Activated T-cell treated with anti-CD3 and anti-CD28 coated beads, Interleukin-2, amount 50 U/mL, for 4 hours (primary cell): ENCODE measurements around the gene CLEC2D. TPM values are rescaled to one million over a fixed set of nuclear protein-coding genes. Genes with fewer than 3 reads are reported as not detected.
"Not testable (repeated sequence)": the region's sequence is repeated elsewhere in the genome, so short reads cannot be mapped to it uniquely, and the experiment has no call there.

Experiments
- ATAC-seq, 2 donors: fragments of 200-7000 bp; cut with Tn5 transposase; one replicate each; pipeline ENCODE4 v1.10.0; 2021
- DNase-seq: peaks from one replicate; pipeline ENCODE4 v3.0.0-alpha.2; 2020
- H3K27me3 Mint-ChIP-seq: one replicate; pipeline ENCODE4 v1.8.0; 2021; ENCODE audit warnings: low read depth, mixed read lengths
- H3K36me3 Mint-ChIP-seq: one replicate; pipeline ENCODE4 v1.8.0; 2022; ENCODE audit warnings: mixed read lengths; ENCODE audit not compliant: insufficient read depth
- H3K4me1 Mint-ChIP-seq: one replicate; pipeline ENCODE4 v1.8.0; 2021; ENCODE audit warnings: low read depth, mixed read lengths
- H3K4me3 Mint-ChIP-seq: one replicate; pipeline ENCODE4 v1.8.0; 2021; ENCODE audit warnings: mild to moderate bottlenecking, moderate library complexity, mixed read lengths
- H3K9me3 Mint-ChIP-seq: one replicate; pipeline ENCODE4 v1.8.0; 2021; ENCODE audit warnings: mixed read lengths
- total RNA-seq, 3 donors: library from RNA; stranded (reverse); gene quantifications; one replicate each; pipeline ENCODE4 v1.2.1, GENCODE V29; 2021

Gene CLEC2D
- total RNA-seq, 3 donors from 2014 or later = 278 to 321 (median 282) TPM

DNA sequence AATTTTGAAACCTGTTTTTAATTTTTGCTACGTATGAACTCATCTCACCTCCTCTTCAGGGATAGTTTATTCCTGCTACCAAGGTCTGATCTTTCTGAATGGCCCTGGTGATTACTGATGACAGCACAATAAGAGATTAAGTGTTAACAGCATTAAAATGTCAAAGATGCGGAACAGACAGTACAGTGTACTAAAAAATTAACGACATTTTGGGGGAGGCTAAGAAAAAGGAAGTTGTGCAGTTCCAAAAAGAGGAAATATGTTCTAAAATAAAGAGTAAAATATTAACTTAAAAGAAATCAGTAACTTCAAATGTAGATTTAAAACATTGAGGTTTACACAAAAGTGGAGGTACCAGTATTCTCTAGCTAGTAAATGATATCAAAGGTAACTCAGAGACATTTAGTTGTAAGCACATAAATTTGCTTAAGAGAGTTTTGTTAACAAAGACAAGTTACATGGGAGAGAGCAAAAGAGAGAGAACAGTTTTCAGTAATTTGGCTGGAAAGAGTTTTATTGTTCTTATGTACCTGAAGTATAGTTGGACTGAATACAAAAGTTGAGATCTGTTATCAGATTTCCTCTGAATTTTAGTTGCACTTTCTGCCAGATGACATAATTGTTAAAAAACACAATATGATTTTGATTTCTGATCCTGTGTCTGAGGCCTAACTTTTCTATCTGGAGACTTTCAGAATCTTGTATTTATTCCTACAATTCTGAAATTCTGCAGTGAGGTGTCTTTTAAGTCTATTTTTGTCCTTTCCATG is 67.6 kb downstream of the CLEC2D start:
- ATAC-seq (no peak), DNase-seq (no peak)
- peaks cover 60% of the 10 kb centered on the region for H3K4me1 Mint-ChIP-seq

DNA sequence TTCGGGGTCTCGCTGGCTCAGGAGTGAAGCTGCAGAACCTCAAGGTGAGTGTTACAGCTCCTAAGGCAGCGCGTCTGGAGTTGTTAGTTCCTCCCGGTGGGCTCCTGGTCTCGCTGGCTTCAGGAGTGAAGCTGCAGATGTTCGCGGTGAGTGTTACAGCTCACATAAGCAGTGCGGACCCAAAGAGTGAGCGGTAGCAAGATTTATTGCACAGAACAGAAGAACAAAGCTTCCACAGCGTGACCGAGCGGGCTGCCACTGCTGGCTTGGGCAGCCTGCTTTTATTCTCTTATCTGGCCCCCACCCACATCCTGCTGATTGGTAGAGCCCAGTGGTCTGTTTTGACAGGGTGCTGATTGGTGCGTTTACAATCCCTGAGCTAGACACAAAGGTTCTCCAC is 69.4 kb downstream of the CLEC2D start:
- H3K27me3 Mint-ChIP-seq, DNase-seq, H3K9me3 Mint-ChIP-seq, H3K36me3 Mint-ChIP-seq, ATAC-seq, H3K4me3 Mint-ChIP-seq: not testable (repeated sequence)
- H3K4me1 Mint-ChIP-seq = peaks cover 66% of the 10 kb centered on the region

More for the DNA sequence above, 67.6 kb downstream of the CLEC2D start:
- Mint-ChIP-seq H3K4me3 (peak overlapping the region; percentile 30), H3K27me3 (no peaks in the 10 kb centered on the region), H3K36me3 (no peaks in the 10 kb centered on the region), H3K9me3 (peaks cover 4% of the 10 kb centered on the region)

DNA sequence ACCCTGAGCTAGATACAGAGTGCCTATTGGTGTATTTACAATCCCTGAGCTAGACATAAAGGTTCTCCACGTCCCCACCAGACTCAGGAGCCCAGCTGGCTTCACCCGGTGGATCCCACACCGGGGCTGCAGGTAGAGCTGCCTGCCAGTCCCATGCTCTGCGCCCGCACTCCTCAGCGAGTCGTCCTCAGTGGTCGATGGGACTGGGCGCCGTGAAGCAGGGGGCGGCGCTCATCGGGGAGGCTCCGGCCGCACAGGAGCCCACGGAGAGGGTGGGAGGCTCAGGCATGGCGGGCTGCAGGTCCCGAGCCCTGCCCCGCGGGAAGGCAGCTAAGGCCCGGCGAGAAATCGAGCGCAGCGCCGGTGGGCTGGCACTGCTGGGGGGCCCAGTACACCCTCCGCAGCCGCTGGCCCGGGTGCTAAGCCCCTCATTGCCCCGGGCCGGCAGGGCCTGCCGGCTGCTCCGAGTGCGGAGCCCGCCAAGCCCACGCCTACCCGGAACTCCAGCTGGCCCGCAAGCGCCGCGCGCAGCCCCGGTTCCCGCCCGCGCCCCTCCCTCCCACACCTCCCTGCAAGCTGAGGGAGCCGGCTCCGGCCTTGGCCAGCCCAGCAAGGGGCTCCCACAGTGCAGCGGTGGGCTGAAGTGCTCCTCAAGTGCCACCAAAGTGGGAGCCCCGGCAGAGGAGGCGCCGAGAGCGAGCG is 70.0 kb downstream of the CLEC2D start:
- not testable (repeated sequence) for H3K9me3 Mint-ChIP-seq, H3K27me3 Mint-ChIP-seq, H3K36me3 Mint-ChIP-seq, ATAC-seq, DNase-seq
- H3K4me3 Mint-ChIP-seq = peak overlapping the region; percentile 52
- peaks cover 69% of the 10 kb centered on the region for H3K4me1 Mint-ChIP-seq

DNA sequence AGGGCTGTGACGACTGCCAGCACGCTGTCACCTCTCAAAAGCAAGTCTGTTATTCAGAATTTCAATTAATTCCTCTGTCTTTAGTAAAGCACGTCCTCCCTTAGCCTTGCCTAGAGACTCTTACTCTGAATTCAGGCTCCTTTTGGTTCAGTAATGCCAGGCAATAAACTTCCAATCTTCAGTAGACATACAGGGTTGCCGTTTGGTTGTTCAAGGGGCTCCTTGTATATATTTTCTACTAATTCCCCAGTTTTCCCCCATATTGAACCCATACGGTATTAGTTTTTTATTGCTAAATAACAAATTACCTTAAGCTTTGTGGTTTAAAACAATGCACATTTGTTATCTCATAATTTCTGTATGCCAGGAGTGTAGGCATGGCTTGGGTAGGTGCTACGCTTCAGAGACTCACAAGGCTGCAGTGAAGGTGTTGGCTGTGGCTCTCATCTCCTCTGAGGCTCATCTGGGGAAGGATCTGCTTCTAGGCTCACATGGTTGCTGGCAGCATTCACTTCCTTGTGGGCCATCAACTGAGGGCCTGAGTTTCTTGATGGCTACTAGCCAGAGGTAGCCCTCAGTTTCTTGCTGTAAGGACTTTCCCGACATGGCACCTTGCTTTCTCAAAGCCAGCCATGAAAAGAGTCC is 70.7 kb downstream of the CLEC2D start:
- Mint-ChIP-seq H3K4me3 (peak overlapping the region; percentile 52), H3K27me3 (no peaks in the 10 kb centered on the region), H3K9me3 (peaks cover 4% of the 10 kb centered on the region), H3K36me3 (no peaks in the 10 kb centered on the region), H3K4me1 (peaks cover 76% of the 10 kb centered on the region)
- ATAC-seq (no peak), DNase-seq (no peak)

DNA sequence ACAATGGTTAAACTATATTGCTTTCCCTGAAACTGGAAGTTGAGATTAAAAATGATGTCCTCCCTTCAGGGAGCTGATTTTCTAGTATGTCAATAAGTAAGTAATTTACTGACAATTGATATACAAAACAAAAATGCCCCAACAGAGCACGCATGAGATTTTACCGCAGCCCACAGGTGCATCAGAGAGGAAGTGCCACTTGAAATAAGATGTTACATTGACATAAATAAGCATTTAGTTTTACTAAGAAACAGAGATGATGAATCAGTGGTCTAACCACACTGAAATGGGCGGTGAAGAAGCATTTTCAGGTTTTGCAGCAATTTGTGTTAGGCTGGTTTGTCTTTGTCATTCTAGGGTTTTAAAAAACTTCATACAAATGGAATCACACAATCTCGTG is 72.2 kb downstream of the CLEC2D start:
- Mint-ChIP-seq H3K4me3 (peak overlapping the region; percentile 70), H3K4me1 (peaks cover 70% of the 10 kb centered on the region), H3K9me3 (peaks cover 4% of the 10 kb centered on the region), H3K27me3 (no peaks in the 10 kb centered on the region), H3K36me3 (no peaks in the 10 kb centered on the region)
- ATAC-seq = peak; percentile 89 to 93
- peak; percentile 59 for DNase-seq

DNA sequence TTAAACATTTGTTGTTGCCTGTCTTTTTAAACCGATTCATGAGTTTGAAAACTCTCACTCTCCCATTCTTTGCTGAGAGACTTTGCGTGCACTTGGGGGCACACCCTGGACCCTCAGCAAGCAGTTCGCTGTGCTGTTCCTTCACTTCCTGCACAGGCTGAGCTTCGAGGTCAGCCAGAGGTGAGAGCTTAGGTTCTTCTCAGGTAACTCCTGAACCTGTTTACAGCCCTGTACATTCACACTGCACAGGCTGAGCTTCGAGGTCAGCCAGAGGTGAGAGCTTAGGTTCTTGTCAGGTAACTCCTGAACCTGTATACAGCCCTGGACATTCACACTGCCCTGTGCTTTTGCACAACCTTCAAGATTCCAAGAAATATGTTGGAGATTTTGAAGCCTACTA is 73.1 kb downstream of the CLEC2D start:
- H3K36me3 Mint-ChIP-seq = no peaks in the 10 kb centered on the region
- H3K4me1 Mint-ChIP-seq = peaks cover 60% of the 10 kb centered on the region
- peaks cover 4% of the 10 kb centered on the region for H3K9me3 Mint-ChIP-seq
- no peak for DNase-seq
- peak overlapping the region; percentile 70 for H3K4me3 Mint-ChIP-seq
- no peaks in the 10 kb centered on the region for H3K27me3 Mint-ChIP-seq
- ATAC-seq = peak; percentile 30 to 31

DNA sequence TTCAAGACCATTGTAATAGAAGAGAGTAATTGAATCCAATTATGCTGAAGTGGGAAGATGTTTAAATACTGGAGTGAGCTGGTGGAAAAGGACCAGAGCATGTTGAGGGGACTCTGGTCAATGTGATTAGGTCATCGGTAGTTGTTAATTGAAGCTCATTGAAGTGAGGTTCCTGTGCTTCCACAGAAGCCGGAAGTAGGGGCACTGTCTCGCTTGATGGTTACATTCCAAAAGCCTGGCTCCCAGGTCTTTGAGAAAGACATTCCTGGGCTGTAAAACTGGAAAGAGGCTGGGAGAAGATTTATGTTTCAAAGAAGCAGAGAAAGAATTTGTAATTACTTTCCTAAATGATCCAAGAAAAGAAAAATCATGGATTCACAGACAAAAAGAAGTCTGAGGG is 75.7 kb downstream of the CLEC2D start:
- Mint-ChIP-seq H3K36me3 (no peaks in the 10 kb centered on the region), H3K9me3 (peaks cover 4% of the 10 kb centered on the region), H3K4me1 (peaks cover 44% of the 10 kb centered on the region), H3K4me3 (no peak overlapping the region), H3K27me3 (no peaks in the 10 kb centered on the region)
- no peak for DNase-seq
- no peak for ATAC-seq

Other genes starting within 250 kb of the CLEC2D start
- 1 to 10 TPM in 2 of 3 donors, under 1 TPM in 1; 0.56 to 2.2 (median 1.1) TPM for gene KLRB1, start 61.8 kb upstream of the CLEC2D start, total RNA-seq
- 10 to 100 TPM in 2 of 3 donors, 1 to 10 TPM in 1; 9.8 to 14.8 (median 12.1) TPM for gene CLECL1, start 63.4 kb downstream of the CLEC2D start, total RNA-seq
- 100 to 1,000 TPM; 253 to 322 (median 318) TPM for gene CD69, start 91.2 kb downstream of the CLEC2D start, total RNA-seq
- gene KLRF1, start 157.8 kb downstream of the CLEC2D start, total RNA-seq = not detected
- gene CLEC2B, start 199.6 kb downstream of the CLEC2D start, total RNA-seq = 10 to 100 TPM in 1 of 3 donors, 1 to 10 TPM in 2; 8.4 to 13.7 (median 8.9) TPM
- not detected for gene KLRF2, start 211.8 kb downstream of the CLEC2D start, total RNA-seq